ENCODE measurements around the gene BTBD19.
"Not testable (repeated sequence)": the region's sequence is repeated elsewhere in the genome, so short reads cannot be mapped to it uniquely, and the experiment has no call there.

The BTBD19 gene

GRCh38 chr1:44801491-44802305 lies 6.6 kb upstream of the BTBD19 start:
- ATAC-seq, result peak; percentile 1
- no peaks in the 10 kb centered on the region for H3K9me3 Mint-ChIP-seq
- peak overlapping the region; percentile 77 for H3K4me3 Mint-ChIP-seq
- H3K4me1 Mint-ChIP-seq, result peaks cover 48% of the 10 kb centered on the region
- H3K27ac Mint-ChIP-seq, result peak overlapping the region; percentile 83
- H3K36me3 Mint-ChIP-seq, result peaks cover 67% of the 10 kb centered on the region
- no peak for DNase-seq (ENCODE audit: low spot score in 2 of 2)

GRCh38 chr1:44802306-44803061 lies 5.8 kb upstream of the BTBD19 start:
- peak overlapping the region; percentile 83 for H3K27ac Mint-ChIP-seq
- H3K4me1 Mint-ChIP-seq, result peaks cover 56% of the 10 kb centered on the region
- no peaks in the 10 kb centered on the region for H3K9me3 Mint-ChIP-seq
- ATAC-seq (no peak), DNase-seq (ENCODE audit: low spot score in 2 of 2) (no peak)
- H3K4me3 Mint-ChIP-seq, result peak overlapping the region; percentile 77
- peaks cover 75% of the 10 kb centered on the region for H3K36me3 Mint-ChIP-seq

DNA sequence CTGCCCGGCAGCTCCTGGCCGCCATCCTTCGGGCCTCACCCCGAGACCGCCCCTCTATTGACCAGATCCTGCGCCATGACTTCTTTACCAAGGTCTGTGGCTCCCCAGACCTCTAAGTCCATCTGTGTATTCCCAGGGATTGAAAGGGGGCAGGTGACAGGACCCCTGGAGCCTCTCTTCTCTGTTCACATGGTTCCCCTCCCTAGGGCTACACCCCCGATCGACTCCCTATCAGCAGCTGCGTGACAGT lies 5.3 kb upstream of the BTBD19 start:
- H3K27ac Mint-ChIP-seq, result peak overlapping the region; percentile 83
- peak overlapping the region; percentile 77 for H3K4me3 Mint-ChIP-seq
- peaks cover 61% of the 10 kb centered on the region for H3K4me1 Mint-ChIP-seq
- no peak for ATAC-seq
- no peak for DNase-seq (ENCODE audit: low spot score in 2 of 2)
- H3K9me3 Mint-ChIP-seq, result no peaks in the 10 kb centered on the region
- peaks cover 80% of the 10 kb centered on the region for H3K36me3 Mint-ChIP-seq

GRCh38 chr1:44803312-44804095 lies 4.8 kb upstream of the BTBD19 start:
- no peak for ATAC-seq

GRCh38 chr1:44805311-44806024 lies 2.9 kb upstream of the BTBD19 start:
- peak overlapping the region; percentile 77 for H3K4me3 Mint-ChIP-seq
- peaks cover 93% of the 10 kb centered on the region for H3K36me3 Mint-ChIP-seq
- H3K27ac Mint-ChIP-seq, result peak overlapping the region; percentile 83
- ATAC-seq (no peak), DNase-seq (ENCODE audit: low spot score in 2 of 2) (no peak)
- H3K4me1 Mint-ChIP-seq, result peaks cover 79% of the 10 kb centered on the region
- no peaks in the 10 kb centered on the region for H3K9me3 Mint-ChIP-seq

More at GRCh38 chr1:44803312-44804095, 4.8 kb upstream of the BTBD19 start:
- H3K27ac Mint-ChIP-seq, result peak overlapping the region; percentile 83
- H3K9me3 Mint-ChIP-seq, result no peaks in the 10 kb centered on the region
- H3K4me1 Mint-ChIP-seq, result peaks cover 66% of the 10 kb centered on the region
- DNase-seq (ENCODE audit: low spot score in 2 of 2), result no peak
- peaks cover 85% of the 10 kb centered on the region for H3K36me3 Mint-ChIP-seq
- peak overlapping the region; percentile 77 for H3K4me3 Mint-ChIP-seq

DNA sequence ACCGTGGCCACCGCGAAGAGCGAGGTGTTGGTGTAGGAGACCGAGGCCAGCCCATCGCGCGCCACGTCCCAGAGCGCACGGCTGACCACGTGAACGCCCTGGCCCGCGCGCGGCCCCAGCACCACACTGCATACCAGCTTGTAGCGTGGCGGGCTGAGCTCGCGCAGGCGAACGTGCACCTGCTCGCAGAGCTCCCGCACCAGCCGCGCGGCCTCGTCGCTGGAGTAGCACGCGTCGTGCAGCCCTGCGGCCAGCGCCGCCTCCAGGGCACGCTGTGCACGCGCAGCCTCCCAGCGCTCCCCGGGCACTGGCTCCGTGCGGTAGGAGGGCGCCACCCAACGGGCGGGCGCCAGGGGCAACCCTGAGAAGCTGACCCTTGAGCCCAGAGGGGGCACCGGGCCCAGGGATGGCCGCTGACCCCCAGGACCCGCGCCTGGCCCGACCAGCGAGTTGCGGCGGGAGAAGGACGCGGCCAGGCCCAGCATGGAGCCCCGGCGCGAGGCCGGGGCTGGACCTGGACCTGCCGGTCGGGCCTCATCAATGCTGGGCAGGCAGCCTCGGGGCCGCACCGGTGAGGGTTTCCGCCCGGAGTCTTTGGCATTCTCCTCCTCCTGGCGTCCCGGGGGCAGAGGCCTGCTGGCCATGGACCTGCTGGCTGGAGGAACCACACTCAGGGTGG lies 2.2 kb upstream of the BTBD19 start:
- no peak for DNase-seq (ENCODE audit: low spot score in 2 of 2)
- Mint-ChIP-seq H3K36me3 (peaks cover 91% of the 10 kb centered on the region), H3K4me3 (peak overlapping the region; percentile 89), H3K9me3 (no peaks in the 10 kb centered on the region), H3K27ac (peak overlapping the region; percentile 100), H3K4me1 (peaks cover 86% of the 10 kb centered on the region)
- no peak for ATAC-seq

GRCh38 chr1:44806704-44807363 lies 1.5 kb upstream of the BTBD19 start, which contains the start of gene DYNLT4:
Gene DYNLT4 (minus strand): TSS chr1:44807351. CDS start chr1:44806668, 683 bp downstream.
- Mint-ChIP-seq H3K36me3 (peaks cover 85% of the 10 kb centered on the region), H3K4me3 (peak within 1 kb of the TSS; percentile 89), H3K4me1 (peaks cover 90% of the 10 kb centered on the region), H3K27ac (peak within 1 kb of the TSS; percentile 100), H3K9me3 (no peaks in the 10 kb centered on the region)
- no peak for DNase-seq (ENCODE audit: low spot score in 2 of 2)
- peak; percentile 3 for ATAC-seq

- Mint-ChIP-seq H3K9me3 (no peaks in the 10 kb centered on the region), H3K4me1 (peaks cover 90% of the 10 kb centered on the region), H3K27ac (peak overlapping the region; percentile 100), H3K36me3 (peaks cover 84% of the 10 kb centered on the region), H3K4me3 (peak overlapping the region; percentile 89)
- ATAC-seq, result peak; percentile 77
- peak; percentile 60 to 90 for DNase-seq (ENCODE audit: low spot score in 2 of 2)
Observed at GRCh38 chr1:44807364-44808062, 810 bp upstream of the BTBD19 start.

GRCh38 chr1:44808938-44809917 lies 905 bp downstream of the BTBD19 start:
- H3K27ac Mint-ChIP-seq, result peak overlapping the region; percentile 100

DNA sequence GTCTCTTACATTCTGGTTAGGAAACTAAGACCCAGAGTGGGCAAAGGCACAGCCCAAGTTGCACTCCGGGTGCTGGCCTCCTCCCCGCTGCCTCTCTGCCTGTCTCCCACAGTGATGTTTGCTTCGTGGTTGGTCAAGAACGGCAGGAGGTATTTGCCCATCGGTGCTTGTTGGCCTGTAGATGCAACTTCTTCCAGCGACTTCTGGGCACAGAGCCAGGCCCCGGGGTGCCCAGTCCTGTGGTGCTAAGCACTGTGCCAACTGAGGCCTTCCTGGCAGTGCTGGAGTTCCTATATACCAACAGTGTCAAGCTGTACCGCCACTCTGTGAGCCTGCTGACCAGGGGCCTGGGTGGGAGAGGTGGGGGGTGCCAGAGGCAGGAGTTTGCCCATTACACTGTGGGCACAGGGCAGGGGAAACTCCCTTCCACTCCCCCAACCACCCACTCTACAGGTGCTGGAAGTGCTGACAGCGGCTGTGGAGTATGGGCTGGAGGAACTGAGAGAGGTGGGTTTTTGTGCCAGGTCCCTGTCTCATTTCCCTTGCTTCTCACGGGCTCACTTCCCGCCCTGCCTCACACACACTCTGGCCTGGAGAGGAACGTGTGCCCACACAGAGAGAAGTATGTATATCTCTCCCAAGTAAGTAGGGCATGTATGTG lies 1.9 kb downstream of the BTBD19 start:
- Mint-ChIP-seq H3K36me3 (peaks cover 79% of the 10 kb centered on the region), H3K27ac (peak overlapping the region; percentile 100), H3K4me1 (peaks cover 85% of the 10 kb centered on the region), H3K9me3 (no peaks in the 10 kb centered on the region), H3K4me3 (peak overlapping the region; percentile 89)
- no peak for ATAC-seq
- DNase-seq (ENCODE audit: low spot score in 2 of 2), result no peak

More at GRCh38 chr1:44808938-44809917, 905 bp downstream of the BTBD19 start:
- Mint-ChIP-seq H3K4me3 (peak overlapping the region; percentile 89), H3K4me1 (peaks cover 84% of the 10 kb centered on the region), H3K9me3 (no peaks in the 10 kb centered on the region), H3K36me3 (peaks cover 79% of the 10 kb centered on the region)
- DNase-seq (ENCODE audit: low spot score in 2 of 2) (peak; percentile 65 to 89), ATAC-seq (peak; percentile 77)

DNA sequence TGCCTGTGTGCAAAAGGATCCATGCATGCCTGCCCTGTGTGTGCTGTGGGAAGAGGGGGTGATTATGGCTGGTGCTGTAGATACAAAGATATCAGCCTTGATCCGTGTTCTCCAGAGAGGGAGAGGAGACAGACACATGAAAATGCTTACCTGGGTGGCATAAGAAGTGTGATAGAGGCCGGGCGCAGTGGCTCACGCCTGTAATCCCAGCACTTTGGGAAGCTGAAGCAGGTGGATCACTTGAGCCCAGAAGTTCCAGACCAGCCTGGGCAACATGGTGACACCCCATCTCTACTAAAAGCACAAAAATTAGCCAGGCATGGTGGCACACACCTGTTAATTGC lies 2.4 kb downstream of the BTBD19 start:
- H3K27ac Mint-ChIP-seq, result peak overlapping the region; percentile 100
- H3K9me3 Mint-ChIP-seq; DNase-seq (ENCODE audit: low spot score in 2 of 2); ATAC-seq: not testable (repeated sequence)
- peak overlapping the region; percentile 89 for H3K4me3 Mint-ChIP-seq
- peaks cover 84% of the 10 kb centered on the region for H3K4me1 Mint-ChIP-seq
- peaks cover 79% of the 10 kb centered on the region for H3K36me3 Mint-ChIP-seq

GRCh38 chr1:44811234-44811633 lies 2.9 kb downstream of the BTBD19 start:
- peaks cover 84% of the 10 kb centered on the region for H3K4me1 Mint-ChIP-seq
- ATAC-seq, result no peak
- H3K36me3 Mint-ChIP-seq, result peaks cover 79% of the 10 kb centered on the region
- peak overlapping the region; percentile 100 for H3K27ac Mint-ChIP-seq
- DNase-seq (ENCODE audit: low spot score in 2 of 2), result no peak
- H3K9me3 Mint-ChIP-seq, result no peaks in the 10 kb centered on the region
- peak overlapping the region; percentile 89 for H3K4me3 Mint-ChIP-seq
